Choroid plexus epithelial cell (primary cell): ENCODE data around the gene CD37.
"Not testable (repeated sequence)": the region's sequence is repeated elsewhere in the genome, so short reads cannot be mapped to it uniquely, and the experiment has no call there.

ENCODE experiments used
- DNase-seq: peaks from one replicate; pipeline ENCODE4 v3.0.0-alpha.2; 2010; ENCODE audit warnings: low read depth
- H3K4me3 ChIP-seq: 2 replicates; pipeline ENCODE4 v1.5.1; 2011; ENCODE audit warnings: low read depth, mild to moderate bottlenecking, control low read depth, low read length, moderate library complexity
- CTCF ChIP-seq: conservative IDR thresholded peaks from 2 replicates; pipeline ENCODE4 v1.5.1; 2011; ENCODE audit warnings: low read depth, mild to moderate bottlenecking, control low read depth, inconsistent platforms, low read length, moderate library complexity

CD37 gene

GRCh38 chr19:49335071-49335783 lies at the start of gene CD37:
Gene CD37 (plus strand): TSS chr19:49335406. CDS start chr19:49335541, 135 bp downstream.
- no peak within 1 kb of the TSS for H3K4me3 ChIP-seq
- no peak for DNase-seq
- no peak for TF ChIP-seq CTCF

GRCh38 chr19:49287141-49287770 lies 48.0 kb upstream of the CD37 start:
- no peak overlapping the region for H3K4me3 ChIP-seq
- TF ChIP-seq CTCF: no peak
- DNase-seq: no peak

GRCh38 chr19:49288205-49288604 lies 47.0 kb upstream of the CD37 start:
- not testable (repeated sequence) for DNase-seq, H3K4me3 ChIP-seq

GRCh38 chr19:49289286-49289685 lies 45.9 kb upstream of the CD37 start:
- not testable (repeated sequence) for DNase-seq

GRCh38 chr19:49290517-49290916 lies 44.7 kb upstream of the CD37 start:
- no peak for DNase-seq
- TF ChIP-seq CTCF: no peak
- no peak overlapping the region for H3K4me3 ChIP-seq

More at GRCh38 chr19:49289286-49289685, 45.9 kb upstream of the CD37 start:
- H3K4me3 ChIP-seq: not testable (repeated sequence)

- no peak overlapping the region for H3K4me3 ChIP-seq
- TF ChIP-seq CTCF: no peak
- DNase-seq: no peak
Observed at GRCh38 chr19:49294401-49294800, 40.8 kb upstream of the CD37 start.

- H3K4me3 ChIP-seq: no peak overlapping the region
- no peak for DNase-seq
- TF ChIP-seq CTCF: no peak
Observed at GRCh38 chr19:49295208-49295880, 39.9 kb upstream of the CD37 start.

- no peak for TF ChIP-seq CTCF
- DNase-seq: peak; percentile 69
- H3K4me3 ChIP-seq: no peak overlapping the region
Observed at GRCh38 chr19:49297403-49297802, 37.8 kb upstream of the CD37 start.

GRCh38 chr19:49298653-49299052 lies 36.6 kb upstream of the CD37 start:
- not testable (repeated sequence) for H3K4me3 ChIP-seq, DNase-seq
